ENCODE measurements around the gene SNX25.

The SNX25 gene

GRCh38 chr4:185380320-185380719 is 170.9 kb downstream of the SNX25 start:
- no peak for DNase-seq (ENCODE audit: low spot score)

GRCh38 chr4:185381288-185382196 is 172.1 kb downstream of the SNX25 start:
- DNase-seq (ENCODE audit: low spot score) = no peak

- DNase-seq (ENCODE audit: low spot score) = no peak
These were observed 173.4 kb downstream of the SNX25 start for GRCh38 chr4:185382754-185383153.

GRCh38 chr4:185383451-185383850 is 174.1 kb downstream of the SNX25 start:
- no peak for DNase-seq (ENCODE audit: low spot score)

- DNase-seq (ENCODE audit: low spot score) = no peak
These were observed 174.7 kb downstream of the SNX25 start for GRCh38 chr4:185384061-185384460.

GRCh38 chr4:185384930-185385331 is 175.5 kb downstream of the SNX25 start:
- no peak for DNase-seq (ENCODE audit: low spot score)

- DNase-seq (ENCODE audit: low spot score) = no peak
These were observed 178.6 kb downstream of the SNX25 start for GRCh38 chr4:185387957-185388356.

- no peak for DNase-seq (ENCODE audit: low spot score)
These were observed 181.5 kb downstream of the SNX25 start for GRCh38 chr4:185390941-185391340.

GRCh38 chr4:185392156-185392555 is 182.8 kb downstream of the SNX25 start:
- DNase-seq (ENCODE audit: low spot score) = no peak

- DNase-seq (ENCODE audit: low spot score) = peak; percentile 66
These were observed 185.3 kb downstream of the SNX25 start for GRCh38 chr4:185394568-185395237.

- peak; percentile 98 for DNase-seq (ENCODE audit: low spot score)
These were observed 186.0 kb downstream of the SNX25 start, which contains the start of gene LRP2BP for GRCh38 chr4:185395238-185395955. Gene LRP2BP (minus strand): TSS chr4:185395924. CDS start chr4:185378186, 17,738 bp downstream.

GRCh38 chr4:185395956-185396723 is 186.7 kb downstream of the SNX25 start:
- peak; percentile 99 for DNase-seq (ENCODE audit: low spot score)

- DNase-seq (ENCODE audit: low spot score) = peak; percentile 30
These were observed 187.5 kb downstream of the SNX25 start, which contains the start of gene ANKRD37 for GRCh38 chr4:185396724-185397385. Gene ANKRD37 (plus strand): TSS chr4:185396841. CDS start chr4:185396924, 83 bp downstream.

- DNase-seq (ENCODE audit: low spot score) = no peak
These were observed 189.2 kb downstream of the SNX25 start for GRCh38 chr4:185398618-185399017.

GRCh38 chr4:185399466-185399865 is 190.1 kb downstream of the SNX25 start:
- peak; percentile 54 for DNase-seq (ENCODE audit: low spot score)

- DNase-seq (ENCODE audit: low spot score) = no peak
These were observed 194.6 kb downstream of the SNX25 start for GRCh38 chr4:185404031-185404430.

GRCh38 chr4:185405296-185405999 is 196.1 kb downstream of the SNX25 start:
- DNase-seq (ENCODE audit: low spot score) = no peak

GRCh38 chr4:185408432-185408831 is 199.0 kb downstream of the SNX25 start:
- no peak for DNase-seq (ENCODE audit: low spot score)

- no peak for DNase-seq (ENCODE audit: low spot score)
These were observed 202.5 kb downstream of the SNX25 start for GRCh38 chr4:185411849-185412248.

GRCh38 chr4:185412412-185412811 is 203.0 kb downstream of the SNX25 start:
- DNase-seq (ENCODE audit: low spot score) = no peak
